HG03558 (cell line): ENCODE data around the gene IFNGR1.
"Not testable (repeated sequence)": the region's sequence is repeated elsewhere in the genome, so short reads cannot be mapped to it uniquely, and the experiment has no call there.

ENCODE experiments used
- ATAC-seq: cut with Tn5 transposase; IDR thresholded peaks from one replicate; pipeline ENCODE4 v1.9.1; 2021; ENCODE audit warnings: moderate number of reproducible peaks; ENCODE audit not compliant: unreplicated experiment; ENCODE audit errors: extremely low read depth

IFNGR1 gene

DNA sequence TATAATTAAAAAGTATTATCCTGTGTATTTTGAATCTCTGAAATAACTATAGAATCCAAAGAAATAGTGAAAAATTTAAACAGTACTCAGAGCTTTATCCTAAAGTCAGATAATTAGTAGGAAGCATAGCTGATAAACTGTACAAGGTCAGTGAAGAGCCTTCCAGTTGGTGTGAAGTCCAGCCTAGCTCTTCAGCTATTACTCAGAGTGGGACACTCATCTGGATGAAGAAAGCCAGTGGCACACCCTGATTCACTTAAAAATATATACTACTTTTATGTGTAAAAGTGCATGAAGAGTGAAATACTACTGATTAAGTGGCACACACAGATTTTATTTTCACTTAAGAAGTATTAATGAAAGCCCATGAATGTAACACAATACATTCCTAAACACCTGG is 3.1 kb downstream of the IFNGR1 start:
- no peak for ATAC-seq

- ATAC-seq, result not testable (repeated sequence)
Observed at GRCh38 chr6:137215630-137216029, 3.6 kb downstream of the IFNGR1 start.

- ATAC-seq, result no peak
Observed at GRCh38 chr6:137214931-137215330, 4.3 kb downstream of the IFNGR1 start.

GRCh38 chr6:137213813-137214212 is 5.4 kb downstream of the IFNGR1 start:
- ATAC-seq, result no peak

- ATAC-seq, result no peak
Observed at GRCh38 chr6:137213331-137213740, 5.8 kb downstream of the IFNGR1 start.

DNA sequence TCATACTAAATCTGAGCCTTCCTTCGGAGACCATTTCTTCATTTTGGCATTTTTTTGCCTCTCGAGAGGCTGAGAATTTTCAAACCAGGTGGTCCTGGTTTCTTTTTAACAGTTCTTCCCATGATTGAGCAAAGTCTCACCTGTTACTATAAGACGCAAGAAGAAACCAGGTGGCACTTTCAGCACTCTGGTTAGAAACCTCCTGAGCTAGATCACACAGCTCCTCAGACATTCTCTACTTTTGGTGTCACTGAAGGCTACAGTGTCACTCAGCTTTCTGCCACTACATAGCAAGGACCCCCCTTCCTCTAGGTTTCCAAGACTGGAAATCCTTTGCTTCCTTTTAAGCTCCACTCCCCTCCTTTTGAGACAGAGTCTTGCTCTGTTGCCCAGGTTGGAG is 7.3 kb downstream of the IFNGR1 start:
- no peak for ATAC-seq

DNA sequence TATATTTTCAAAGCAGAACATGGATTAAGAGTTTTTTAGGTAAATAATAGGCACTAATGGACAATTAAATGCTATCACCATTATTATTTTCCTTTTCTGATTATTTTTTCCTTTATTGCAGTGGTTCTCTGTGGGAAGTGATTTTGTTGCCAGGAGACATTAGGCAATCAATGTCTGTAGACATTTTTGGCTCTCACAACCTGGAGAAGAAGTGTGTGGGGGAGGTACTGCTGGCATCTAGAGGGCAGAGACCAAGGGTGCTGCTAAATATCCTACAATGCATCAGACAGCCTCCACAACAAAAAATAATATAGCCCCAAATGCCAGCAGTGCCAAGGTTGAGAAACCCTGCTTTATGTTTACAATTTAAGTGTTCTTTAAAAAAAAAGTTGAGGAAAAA is 8.3 kb downstream of the IFNGR1 start:
- no peak for ATAC-seq

- ATAC-seq, result no peak
Observed at GRCh38 chr6:137208279-137208678, 10.9 kb downstream of the IFNGR1 start.

- not testable (repeated sequence) for ATAC-seq
Observed at GRCh38 chr6:137207457-137207856, 11.7 kb downstream of the IFNGR1 start.

GRCh38 chr6:137206577-137206976 is 12.6 kb downstream of the IFNGR1 start:
- ATAC-seq, result no peak

DNA sequence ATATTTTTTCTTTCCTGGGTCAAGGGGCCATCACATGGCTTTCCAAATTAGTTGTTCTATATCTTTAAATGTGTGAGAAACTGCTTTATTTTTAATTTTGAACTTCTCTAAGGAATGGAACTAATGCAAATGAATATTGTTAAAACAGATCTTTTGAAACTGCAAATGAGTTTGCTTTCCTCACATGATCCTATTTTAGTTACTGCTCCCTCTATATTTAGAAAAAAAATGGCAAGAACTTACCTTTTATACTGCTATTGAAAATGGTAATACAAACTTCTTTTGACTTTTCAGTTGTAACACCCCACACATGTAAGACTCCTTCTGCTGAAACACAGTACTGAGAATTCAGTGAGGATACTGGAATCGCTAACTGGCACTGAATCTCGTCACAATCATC is 15.9 kb downstream of the IFNGR1 start:
- no peak for ATAC-seq

DNA sequence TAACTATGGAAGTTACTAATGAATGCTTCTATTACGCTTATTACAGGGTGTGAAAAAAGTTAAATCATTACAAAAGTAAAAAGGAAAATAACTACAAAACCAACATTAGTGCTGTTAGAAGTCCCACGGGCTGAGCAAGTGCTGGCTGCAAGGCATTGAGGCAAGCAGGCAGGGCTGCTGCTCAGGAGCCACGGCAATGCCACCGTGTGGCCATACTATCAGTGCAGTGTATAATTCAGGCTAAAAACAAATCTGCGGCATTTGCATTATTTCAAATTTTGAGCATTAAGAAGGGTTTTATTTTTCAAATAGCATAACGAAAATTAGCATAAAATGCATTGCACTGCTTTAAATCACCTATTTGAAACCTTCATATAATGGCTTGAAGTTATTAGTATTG is 17.1 kb downstream of the IFNGR1 start:
- no peak for ATAC-seq

- no peak for ATAC-seq
Observed at GRCh38 chr6:137201006-137201405, 18.2 kb downstream of the IFNGR1 start.

DNA sequence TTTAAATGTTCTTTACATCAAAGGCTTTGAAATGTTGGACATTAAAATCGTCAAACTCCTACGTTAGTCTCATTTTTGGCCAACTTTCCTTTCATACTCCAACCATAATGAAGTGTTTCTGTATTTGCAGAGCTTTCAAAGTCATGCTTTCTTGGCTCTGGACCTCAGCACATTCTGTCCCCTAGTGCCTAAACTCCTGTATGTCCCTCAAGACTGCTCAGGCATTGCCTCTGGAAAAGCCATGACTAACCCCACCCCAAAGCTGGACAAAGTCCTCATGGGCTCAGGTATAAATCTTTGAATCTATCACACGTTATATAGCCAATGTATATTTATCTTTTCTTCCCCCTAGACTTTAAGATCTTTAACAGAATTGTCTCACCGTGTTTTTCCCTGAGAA is 18.9 kb downstream of the IFNGR1 start:
- ATAC-seq, result no peak

GRCh38 chr6:137197684-137198645 is 21.2 kb downstream of the IFNGR1 start:
- ATAC-seq, result no peak

DNA sequence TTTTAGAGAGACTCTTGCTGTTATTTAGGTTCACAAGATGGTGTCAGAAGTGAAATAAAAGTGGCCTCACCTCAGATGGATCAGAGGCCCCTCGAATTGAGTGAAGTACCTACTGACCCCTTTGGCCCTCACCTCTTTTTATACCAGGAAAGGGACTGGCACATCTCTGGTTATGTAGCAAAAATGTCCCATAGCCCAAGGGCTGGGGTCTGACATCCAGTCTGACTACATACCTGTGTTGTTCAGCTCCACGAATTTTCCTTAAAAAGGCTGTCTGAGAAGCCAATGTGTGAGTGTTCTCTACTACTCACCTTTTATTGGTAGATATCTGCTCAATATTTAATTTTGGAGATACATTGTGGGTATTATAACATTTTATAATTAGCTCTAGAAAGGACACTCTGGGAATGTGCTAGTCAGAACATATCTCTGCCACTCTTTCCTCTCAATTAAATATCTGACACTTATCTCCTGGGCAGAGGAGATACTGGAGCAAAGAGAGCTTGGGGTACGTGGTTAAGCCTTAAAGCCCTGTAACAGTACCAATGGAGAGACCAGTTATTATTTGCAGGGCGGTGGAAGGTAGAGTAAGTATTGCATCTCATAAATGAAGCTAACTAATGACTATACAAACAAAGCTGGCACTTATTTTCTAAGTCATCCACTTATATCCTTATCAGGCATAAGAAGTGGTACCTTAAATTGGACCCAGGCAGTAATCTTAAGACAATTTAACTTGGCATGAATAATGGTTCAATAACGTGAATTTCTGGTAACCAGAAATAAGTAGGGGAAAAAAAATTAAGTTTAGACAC is 25.7 kb downstream of the IFNGR1 start:
- no peak for ATAC-seq

- ATAC-seq, result no peak
Observed at GRCh38 chr6:137192821-137193220, 26.4 kb downstream of the IFNGR1 start.

DNA sequence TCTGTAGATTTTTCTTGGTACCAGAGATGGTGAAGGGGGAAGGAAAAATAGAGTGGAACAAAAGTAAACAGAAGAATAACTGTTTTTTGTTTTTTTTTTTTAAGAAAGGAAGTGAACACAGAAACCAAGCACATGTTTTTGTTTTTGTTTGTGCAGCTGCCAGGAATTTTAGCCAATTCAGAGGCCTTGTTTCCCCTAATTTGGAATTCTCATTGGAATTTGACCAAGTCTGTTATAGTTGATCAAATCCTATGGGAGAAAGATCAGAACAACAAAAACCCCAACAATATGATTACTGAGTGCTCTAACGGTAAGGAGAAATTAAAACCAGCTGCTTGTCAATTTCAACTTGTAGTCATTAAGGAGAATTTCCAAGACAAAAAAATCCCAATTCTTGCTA is 27.5 kb downstream of the IFNGR1 start:
- no peak for ATAC-seq

DNA sequence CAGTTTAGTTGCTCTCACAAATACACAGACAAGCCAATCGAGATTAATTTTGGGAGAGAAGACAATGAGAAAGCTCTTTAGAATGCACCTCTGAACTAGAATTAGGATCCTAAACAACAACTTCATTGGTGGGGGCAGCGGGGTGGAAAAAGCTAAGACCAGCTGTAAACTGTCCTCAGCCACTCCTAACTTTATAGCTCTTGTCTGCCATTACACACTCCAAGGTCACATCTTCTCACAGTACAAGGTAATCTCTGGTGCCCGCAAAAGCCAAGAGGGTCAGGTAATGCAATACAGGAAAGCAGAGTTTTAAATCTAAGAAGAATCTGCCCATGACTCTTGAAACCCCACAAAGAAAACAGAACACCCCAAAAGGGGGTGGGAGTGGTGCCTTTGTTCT is 27.9 kb downstream of the IFNGR1 start:
- no peak for ATAC-seq

- no peak for ATAC-seq
Observed at GRCh38 chr6:137190583-137191094, 28.5 kb downstream of the IFNGR1 start.

- no peak for ATAC-seq
Observed at GRCh38 chr6:137188855-137189254, 30.3 kb downstream of the IFNGR1 start.
